Amniotic epithelial cell (primary cell): ENCODE measurements around the gene ATG101.

ENCODE experiments used
- DNase-seq: peaks from one replicate; pipeline ENCODE4 v3.0.0-alpha.2; 2010; ENCODE audit warnings: low read depth

ATG101 gene

GRCh38 chr12:52079576-52080402, 10.0 kb downstream of the ATG101 start, which contains the start of gene SMIM41:
TSS of gene SMIM41 (plus strand) at chr12:52079704. CDS start at chr12:52079780, 76 bp downstream.
- DNase-seq, result no peak

GRCh38 chr12:52080403-52081251, 10.8 kb downstream of the ATG101 start:
- DNase-seq, result no peak

GRCh38 chr12:52081263-52081733, 11.5 kb downstream of the ATG101 start:
- DNase-seq, result no peak

- peak; percentile 51 for DNase-seq
Measured at GRCh38 chr12:52082026-52082668, 12.4 kb downstream of the ATG101 start.

- DNase-seq, result no peak
Measured at GRCh38 chr12:52082669-52082987, 12.8 kb downstream of the ATG101 start.

GRCh38 chr12:52082988-52083637, 13.3 kb downstream of the ATG101 start:
- peak; percentile 76 for DNase-seq

GRCh38 chr12:52083638-52083996, 13.8 kb downstream of the ATG101 start:
- DNase-seq, result no peak

- no peak for DNase-seq
Measured at GRCh38 chr12:52084491-52085231, 14.9 kb downstream of the ATG101 start.

GRCh38 chr12:52085682-52086180, 16.0 kb downstream of the ATG101 start:
- no peak for DNase-seq

- no peak for DNase-seq
Measured at GRCh38 chr12:52086366-52086765, 16.6 kb downstream of the ATG101 start.

GRCh38 chr12:52086944-52087835, 17.4 kb downstream of the ATG101 start:
- DNase-seq, result no peak

GRCh38 chr12:52087961-52088820, 18.4 kb downstream of the ATG101 start:
- no peak for DNase-seq

- DNase-seq, result no peak
Measured at GRCh38 chr12:52089491-52089890, 19.7 kb downstream of the ATG101 start.

- DNase-seq, result no peak
Measured at GRCh38 chr12:52090291-52090690, 20.5 kb downstream of the ATG101 start.

- no peak for DNase-seq
Measured at GRCh38 chr12:52091061-52091460, 21.3 kb downstream of the ATG101 start.

GRCh38 chr12:52091869-52092268, 22.1 kb downstream of the ATG101 start:
- DNase-seq, result no peak

GRCh38 chr12:52093346-52093745, 23.6 kb downstream of the ATG101 start:
- DNase-seq, result no peak

GRCh38 chr12:52096332-52097044, 26.7 kb downstream of the ATG101 start:
- DNase-seq, result no peak
